Heart right ventricle (tissue), 16 donors: ENCODE results near the gene PCDHA13. TPM values are rescaled to one million over a fixed set of nuclear protein-coding genes. Genes with fewer than 3 reads are reported as not detected.
A peak's percentile ranks its signal among the peaks of the same experiment; 100 is the strongest.

Experiments
- ATAC-seq, 8 donors: fragments of 200-7000 bp; cut with Tn5 transposase; one replicate each; pipeline ENCODE4 v1.9.1; 2020; ENCODE audit warnings: mild to moderate bottlenecking in 8 of 8, moderate library complexity in 8 of 8, moderate number of reproducible peaks in 1 of 8
- DNase-seq, 2 donors: peaks; one replicate each; pipeline ENCODE4 v3.0.0-alpha.2; 2020
- H3K27ac ChIP-seq, 10 donors: fragments of 200-600 bp; sonication (generic) in 2 of 10; one replicate each; pipeline versions ENCODE4 v1.5.0 to v1.8.0; 2020 to 2022; ENCODE audit warnings: mild to moderate bottlenecking in 3 of 10
- H3K27me3 ChIP-seq, 7 donors: fragments of 200-600 bp; one replicate each; pipeline ENCODE4 v1.8.0; 2021 to 2022; ENCODE audit warnings: mild to moderate bottlenecking in 2 of 7
- H3K36me3 ChIP-seq, 9 donors: fragments of 200-600 bp; sonication (generic) in 1 of 9; one replicate each; pipeline versions ENCODE4 v1.5.0 to v1.8.0; 2020 to 2022; ENCODE audit warnings: mild to moderate bottlenecking in 2 of 9
- H3K4me1 ChIP-seq, 9 donors: fragments of 200-600 bp; sonication (generic) in 1 of 9; one replicate each; pipeline versions ENCODE4 v1.5.0 to v1.8.0; 2020 to 2022; ENCODE audit warnings: mild to moderate bottlenecking in 4 of 9
- H3K4me3 ChIP-seq, 10 donors: fragments of 200-600 bp; sonication (generic) in 2 of 10; one replicate each; pipeline versions ENCODE4 v1.5.0 to v1.8.0; 2020 to 2022; ENCODE audit warnings: mild to moderate bottlenecking in 7 of 10, moderate library complexity in 2 of 10
- H3K9me3 ChIP-seq, 11 donors: fragments of 200-600 bp in 10 of 11; sonication (generic) in 2 of 11; one replicate each; pipeline versions ENCODE4 v1.5.0 to v1.8.0; 2013 to 2022; ENCODE audit warnings: mild to moderate bottlenecking in 2 of 11, control low read depth in 1 of 11, moderate library complexity in 1 of 11
- CTCF ChIP-seq, 9 donors: fragments of 200-600 bp; sonication (generic) in 2 of 9; IDR thresholded peaks; one replicate each; pipeline versions ENCODE4 v1.5.0 to v1.8.0; 2021 to 2022; ENCODE audit warnings: antibody characterized with exemption in 9 of 9, mild to moderate bottlenecking in 5 of 9, moderate library complexity in 1 of 9
- WGBS, 2 donors: extraction: QIAGEN DNeasy Blood & Tissue Kit; methylation state at CpG; one replicate each; pipeline ENCODE4 v1.1.7; 2013; ENCODE audit warnings: inconsistent platforms in 1 of 2; 5-methylcytosine and 5-hydroxymethylcytosine counted together
- intact Hi-C, 10 donors: fragments of 100-400 bp; cut with DNase I; formaldehyde crosslinking; loops; one replicate each; pipeline versions ENCODE4 v1.11.1 to v1.14.2; 2022
- polyA plus RNA-seq, 2 donors: library from polyadenylated mRNA; stranded (reverse); fragments of 200-250 nt; gene quantifications; one replicate each; pipeline ENCODE4 v1.2.3, GENCODE V29; 2013
- total RNA-seq, 10 donors: library from RNA; stranded (reverse); fragmentation: NEBNext Ultra II Directional in 3 of 10; extraction: Animal tissue kit (Norgen Biotek cat#: 25700) in 3 of 10; gene quantifications; one replicate each; pipeline versions ENCODE4 v1.2.1 to v1.2.4, GENCODE V29; 2021 to 2023
- donor health status: Arrhythmogenic right ventricular cardiomyopathy.
- donor health status: ischemic (EF 13 %, LVEDD 7.1; RV severe dilation, severe dysfunction).
- donor health status: healthy with polysubstance abuse.
- donor health status: DM: no; HTN: yes; CAD: no.
- donor health status: DM: no; HTN: no; CAD: no.
- donor health status: ischemic (EF 25% LVEDD 6.9; RV normal size, moderate dysfunction).
- donor health status: ischemic (EF 25% LVEDD 5.7; RV mildly dilated, moderate dysfunction).
- donor health status: healthy.
- donor health status: DM: yes; HTN: yes; CAD: no.
- donor health status: Ischemic cardiomyopathy.
- donor health status: ischemic (EF 35%, LVEDD 5.7; RV mildly dilated, moderate dysfunction).
- donor health status: nonischemic (EF 11% LVEDD 7.7; RV severe dilation, severe dysfunction).
- donor health status: DM: yes; HTN: yes; CAD: no.
- donor health status: PGD.
- donor health status: ischemic (EF 29% LVEDD 5.4; RV normal size, mild dysfunction).
- donor health status: nonischemic (EF 23%, LVEDD 6.1; RV moderate dilation, normal function).

Gene PCDHA13
- total and polyA plus RNA-seq, 12 donors = not detected

- Histone ChIP-seq H3K4me1 (peaks cover 0 to 20% (median 15%) of the 10 kb centered on the region in 9 donors), H3K4me3 (no peak overlapping the region), H3K9me3 (peaks cover 0 to 6% (median 0%) of the 10 kb centered on the region in 11 donors), H3K27ac (no peak overlapping the region), H3K27me3 (peaks cover 0 to 72% (median 56%) of the 10 kb centered on the region in 7 donors), H3K36me3 (no peaks in the 10 kb centered on the region)
- DNase-seq = no peak
- intact Hi-C loops = no loop called here
- ATAC-seq = no peak
- WGBS, 2 donors = 53 to 57% methylated on average over 4 of the region's 4 CpGs
- no peak for TF ChIP-seq CTCF (IDR thresholded peaks at IDR 0.05)
Observed at GRCh38 chr5:140923601-140924000, 41.7 kb downstream of the PCDHA13 start.

GRCh38 chr5:140925806-140926442 is 44.0 kb downstream of the PCDHA13 start, which contains the start of gene PCDHAC1:
Gene PCDHAC1, plus strand, starts transcription at chr5:140926299. Its CDS starts 594 bp downstream, at chr5:140926893.
- DNase-seq = peak in 1 of 2 donors; percentile 10
- TF ChIP-seq CTCF (IDR thresholded peaks at IDR 0.05) = no peak
- Histone ChIP-seq H3K27me3 (peaks cover 0 to 93% (median 74%) of the 10 kb centered on the region in 7 donors), H3K4me3 (peak within 1 kb of the TSS; percentile 16 to 57 (median 50)), H3K4me1 (peaks cover 0 to 20% (median 15%) of the 10 kb centered on the region in 9 donors), H3K36me3 (no peaks in the 10 kb centered on the region), H3K9me3 (peaks cover 0 to 6% (median 0%) of the 10 kb centered on the region in 11 donors), H3K27ac (no peak within 1 kb of the TSS)
- intact Hi-C loops = loop anchor here in 1 of 10 donors (5.0 kb wide), 1 partner anchor 116 kb away; no protein-coding TSS in a partner anchor
- 2 to 3% methylated on average over 41 of the region's 41 CpGs for WGBS, 2 donors
- peak in 7 of 8 donors; percentile 23 to 64 (median 44) for ATAC-seq

- peaks cover 0 to 91% (median 70%) of the 10 kb centered on the region in 7 donors for H3K27me3 ChIP-seq
- WGBS, 2 donors = 2% methylated on average over 74 of the region's 74 CpGs
- no peaks in the 10 kb centered on the region for H3K36me3 ChIP-seq
- H3K27ac ChIP-seq = no peak overlapping the region
- peaks cover 0 to 6% (median 0%) of the 10 kb centered on the region in 11 donors for H3K9me3 ChIP-seq
- H3K4me3 ChIP-seq = peak overlapping the region; percentile 16 to 57 (median 50)
- ATAC-seq = peak; percentile 73 to 91 (median 84)
- peak; percentile 23 to 83 (median 66) for TF ChIP-seq CTCF (IDR thresholded peaks at IDR 0.05)
- peak; percentile 60 to 73 for DNase-seq
- H3K4me1 ChIP-seq = peaks cover 0 to 20% (median 15%) of the 10 kb centered on the region in 9 donors
- intact Hi-C loops = loop anchor here in 1 of 10 donors (5.0 kb wide), 1 partner anchor 116 kb away; no protein-coding TSS in a partner anchor
Observed at GRCh38 chr5:140926443-140927227, 44.7 kb downstream of the PCDHA13 start.

GRCh38 chr5:140927228-140927573 is 45.3 kb downstream of the PCDHA13 start:
- DNase-seq (no peak), ATAC-seq (peak in 3 of 8 donors; percentile 16 to 27 (median 25))
- Histone ChIP-seq H3K27me3 (peaks cover 0 to 90% (median 70%) of the 10 kb centered on the region in 7 donors), H3K9me3 (peaks cover 0 to 6% (median 0%) of the 10 kb centered on the region in 11 donors), H3K4me1 (peaks cover 0 to 20% (median 15%) of the 10 kb centered on the region in 9 donors), H3K36me3 (no peaks in the 10 kb centered on the region), H3K27ac (no peak overlapping the region), H3K4me3 (peak overlapping the region; percentile 16 to 57 (median 50))
- TF ChIP-seq CTCF (IDR thresholded peaks at IDR 0.05) = no peak
- WGBS, 2 donors = 4 to 6% methylated on average over 26 of the region's 26 CpGs
- intact Hi-C loops = loop anchor here in 1 of 10 donors (5.0 kb wide), 1 partner anchor 115 kb away; no protein-coding TSS in a partner anchor
